ENCODE results near the gene TFPT. TPM values are rescaled to one million over a fixed set of nuclear protein-coding genes. Genes with fewer than 3 reads are reported as not detected.

Gene TFPT
- total and polyA plus RNA-seq, 2 of the 4 experiments (the other 2 are of a cell fraction): 7.9 to 17.1 TPM

DNA sequence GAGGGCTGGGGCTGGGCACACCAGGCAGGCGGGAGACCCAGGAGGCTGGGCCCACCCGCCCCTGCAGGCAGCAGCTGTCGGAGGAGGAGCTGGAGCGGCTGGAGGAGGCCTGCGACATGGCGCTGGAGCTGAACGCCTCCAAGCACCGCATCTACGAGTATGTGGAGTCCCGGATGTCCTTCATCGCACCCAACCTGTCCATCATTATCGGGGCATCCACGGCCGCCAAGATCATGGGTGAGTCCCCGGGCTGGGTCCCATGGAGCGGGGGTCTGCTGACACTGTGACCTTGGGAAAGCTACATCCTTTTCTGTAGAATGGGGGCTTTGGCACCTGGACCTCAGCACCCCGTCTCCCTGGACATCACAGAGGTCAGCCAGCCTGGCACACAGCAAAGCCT is 8.2 kb upstream of the TFPT start:
- no peaks in the 10 kb centered on the region for H3K27me3 ChIP-seq (ENCODE audit: control insufficient read depth, insufficient read depth, low read length)
- no peak overlapping the region for H3K56ac ChIP-seq (ENCODE audit: extremely low read depth, insufficient read depth, low read length)
- DNase-seq (no peak), ATAC-seq (ENCODE audit: low read depth) (no peak)
- no peak overlapping the region for H2AK5ac ChIP-seq (ENCODE audit: low read depth, low read length)
- H3K23ac ChIP-seq (ENCODE audit: low read depth, low read length): no peak overlapping the region
- H4K5ac ChIP-seq (ENCODE audit: low read depth, low read length): no peak overlapping the region
- H4K91ac ChIP-seq (ENCODE audit: insufficient read depth, low read depth, low read length): no peak overlapping the region
- ChIA-PET CTCF (no interaction called here), POLR2A (ENCODE audit: unreplicated experiment) (no interaction called here)
- H3K9ac ChIP-seq (ENCODE audit: low read depth, low read length): no peak overlapping the region
- H2BK120ac ChIP-seq (ENCODE audit: low read depth, low read length): no peak overlapping the region
- intact Hi-C loops (cut with micrococcal nuclease): no loop called here
- H3K4me1 ChIP-seq (ENCODE audit: control insufficient read depth, insufficient read depth, low read length): no peaks in the 10 kb centered on the region
- WGBS, 2 experiments (ENCODE audit: extremely low coverage in 2 of 2, insufficient read length in 1 of 2): 93% methylated on average over 3 of the region's 17 CpGs; no CpG with 5 or more reads in 1 of the 2 experiments
- no peaks in the 10 kb centered on the region for H3K9me1 ChIP-seq (ENCODE audit: insufficient read depth, low read length)
- no peak overlapping the region for H4K8ac ChIP-seq (ENCODE audit: low read depth in 2 of 2, low read length in 2 of 2)
- H3K9me3 ChIP-seq (ENCODE audit: control insufficient read depth, insufficient read depth, low read length): no peaks in the 10 kb centered on the region
- TF ChIP-seq NFE2L2 (IDR thresholded peaks at IDR 0.05; ENCODE audit: low read depth, low read length): no peak
- TF ChIP-seq CEBPB (IDR thresholded peaks at IDR 0.05; ENCODE audit: low read depth, low read length): no peak
- TF ChIP-seq, protein P1, sequence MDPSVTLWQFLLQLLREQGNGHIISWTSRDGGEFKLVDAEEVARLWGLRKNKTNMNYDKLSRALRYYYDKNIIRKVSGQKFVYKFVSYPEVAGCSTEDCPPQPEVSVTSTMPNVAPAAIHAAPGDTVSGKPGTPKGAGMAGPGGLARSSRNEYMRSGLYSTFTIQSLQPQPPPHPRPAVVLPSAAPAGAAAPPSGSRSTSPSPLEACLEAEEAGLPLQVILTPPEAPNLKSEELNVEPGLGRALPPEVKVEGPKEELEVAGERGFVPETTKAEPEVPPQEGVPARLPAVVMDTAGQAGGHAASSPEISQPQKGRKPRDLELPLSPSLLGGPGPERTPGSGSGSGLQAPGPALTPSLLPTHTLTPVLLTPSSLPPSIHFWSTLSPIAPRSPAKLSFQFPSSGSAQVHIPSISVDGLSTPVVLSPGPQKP (IDR thresholded peaks at IDR 0.05; ENCODE audit: borderline replicate concordance, low read depth, low read length): no peak
- no peak for TF ChIP-seq POLR2A (IDR thresholded peaks at IDR 0.05; ENCODE audit: low read depth, low read length)
- TF ChIP-seq RCOR1 (IDR thresholded peaks at IDR 0.05; ENCODE audit: insufficient replicate concordance, low read length): no peak
- no peak for TF ChIP-seq MXI1 (IDR thresholded peaks at IDR 0.05; ENCODE audit: borderline replicate concordance, low read depth, low read length)
- no peak for TF ChIP-seq MAZ (IDR thresholded peaks at IDR 0.05; ENCODE audit: borderline replicate concordance, low read depth, low read length)
- TF ChIP-seq RFX5 (IDR thresholded peaks at IDR 0.05; ENCODE audit: low read depth, low read length): no peak
- TF ChIP-seq BHLHE40 (IDR thresholded peaks at IDR 0.05; ENCODE audit: low read depth, low read length): no peak
- TF ChIP-seq CHD1 (IDR thresholded peaks at IDR 0.05; ENCODE audit: low read depth, low read length): no peak
- TF ChIP-seq, protein P2, sequence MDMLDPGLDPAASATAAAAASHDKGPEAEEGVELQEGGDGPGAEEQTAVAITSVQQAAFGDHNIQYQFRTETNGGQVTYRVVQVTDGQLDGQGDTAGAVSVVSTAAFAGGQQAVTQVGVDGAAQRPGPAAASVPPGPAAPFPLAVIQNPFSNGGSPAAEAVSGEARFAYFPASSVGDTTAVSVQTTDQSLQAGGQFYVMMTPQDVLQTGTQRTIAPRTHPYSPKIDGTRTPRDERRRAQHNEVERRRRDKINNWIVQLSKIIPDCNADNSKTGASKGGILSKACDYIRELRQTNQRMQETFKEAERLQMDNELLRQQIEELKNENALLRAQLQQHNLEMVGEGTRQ (IDR thresholded peaks at IDR 0.05; ENCODE audit: low read depth, low read length): no peak
- no peak overlapping the region for H3K4ac ChIP-seq (ENCODE audit: low read depth, low read length)
- H2BK20ac ChIP-seq (ENCODE audit: low read depth, low read length): no peak overlapping the region
- in situ Hi-C loops (cut with MboI; ENCODE audit: low sequenced_read_pairs): loop anchor here (25.0 kb wide), 1 partner anchor 339 kb away; the partner anchor contains the start of genes CDC42EP5 and LENG9
- H3K14ac ChIP-seq (replicated peaks; ENCODE audit: low read depth, low read length): no peak overlapping the region
- H3K4me3 ChIP-seq (ENCODE audit: insufficient read depth, low read depth, low read length): no peak overlapping the region
- H3K79me1 ChIP-seq (ENCODE audit: low read depth in 1 of 2, low read length in 2 of 2): peaks cover 0 to 7% of the 10 kb centered on the region in 2 experiments; a peak in 1 of 4 replicates
- H3K27ac ChIP-seq (ENCODE audit: insufficient read depth, low read length): no peak overlapping the region
- no peak overlapping the region for H2AK9ac ChIP-seq (replicated peaks; ENCODE audit: low read depth, low read length, poor library complexity)
- no peak overlapping the region for H2BK5ac ChIP-seq (ENCODE audit: low read depth, low read length, poor library complexity, severe bottlenecking)
- dilution Hi-C loops (cut with HindIII; ENCODE audit: low sequenced_read_pairs, unreplicated experiment): no loop called here
- BruUV-seq (replicated peaks): no TSS peak
- H3K36me3 ChIP-seq (ENCODE audit: control insufficient read depth, insufficient read depth, low read length): peaks cover 77% of the 10 kb centered on the region
- no peak overlapping the region for H3K18ac ChIP-seq (ENCODE audit: low read depth, low read length)
- no peak overlapping the region for H3K4me2 ChIP-seq (ENCODE audit: low read depth, low read length)
- H2AFZ ChIP-seq (replicated peaks; ENCODE audit: low read length, poor library complexity): no peak overlapping the region
- H2BK15ac ChIP-seq (ENCODE audit: low read depth, low read length): no peak overlapping the region
- no peaks in the 10 kb centered on the region for H4K20me1 ChIP-seq (ENCODE audit: insufficient read depth, low read length)

Data from IMR-90 (cell line).